H9 (cell line): Measurements from ENCODE around the gene SNAI3. TPM values are rescaled to one million over a fixed set of nuclear protein-coding genes. Genes with fewer than 3 reads are reported as not detected.

ENCODE experiments used
- DNase-seq: peaks from one replicate; pipeline ENCODE4 v3.0.0-alpha.2; 2017
- H2AFZ ChIP-seq: one replicate; pipeline ENCODE4 v1.6.1; 2013; ENCODE audit warnings: mild to moderate bottlenecking, low read length, control low read depth, moderate library complexity
- H2AK5ac ChIP-seq: 2 replicates; pipeline ENCODE4 v1.6.1; 2013; ENCODE audit warnings: low read length, control low read depth, mixed read lengths; ENCODE audit not compliant: insufficient read length
- H2BK120ac ChIP-seq: one replicate; pipeline ENCODE4 v1.6.1; 2013; ENCODE audit warnings: low read depth, mild to moderate bottlenecking, low read length, control low read depth, inconsistent platforms; ENCODE audit not compliant: poor library complexity, severe bottlenecking
- H2BK12ac ChIP-seq: 2 replicates; pipeline ENCODE4 v1.6.1; 2013; ENCODE audit warnings: low read length, control low read depth, mixed read lengths, low read depth; ENCODE audit not compliant: insufficient read length
- H2BK15ac ChIP-seq: 2 replicates; pipeline ENCODE4 v1.6.1; 2013; ENCODE audit warnings: low read depth, low read length, control low read depth
- H2BK20ac ChIP-seq: one replicate; pipeline ENCODE4 v1.6.1; 2013; ENCODE audit warnings: low read depth, mild to moderate bottlenecking, low read length, control low read depth, inconsistent platforms; ENCODE audit not compliant: poor library complexity, severe bottlenecking
- H2BK5ac ChIP-seq: 2 replicates; pipeline ENCODE4 v1.6.1; 2013; ENCODE audit warnings: low read length, control low read depth, mixed read lengths; ENCODE audit not compliant: insufficient read length
- H3K14ac ChIP-seq: 2 replicates; pipeline ENCODE4 v1.6.1; 2013; ENCODE audit warnings: low read length, control low read depth; ENCODE audit not compliant: insufficient read depth
- H3K18ac ChIP-seq: 2 replicates; pipeline ENCODE4 v1.6.1; 2013; ENCODE audit warnings: low read depth, mild to moderate bottlenecking, mixed read lengths, low read length, control low read depth; ENCODE audit not compliant: insufficient read length
- H3K23ac ChIP-seq: 2 replicates; pipeline ENCODE4 v1.6.1; 2013; ENCODE audit warnings: low read length, control low read depth, mixed read lengths, low read depth; ENCODE audit not compliant: insufficient read length
- H3K23me2 ChIP-seq: 2 replicates; pipeline ENCODE4 v1.6.1; 2013; ENCODE audit warnings: low read depth, mild to moderate bottlenecking, mixed read lengths, low read length, control low read depth; ENCODE audit not compliant: insufficient read length, poor library complexity, severe bottlenecking
- H3K27ac ChIP-seq: 2 replicates; pipeline ENCODE4 v1.5.1; 2013; ENCODE audit warnings: low read length, control low read depth, mixed read lengths, low read depth; ENCODE audit not compliant: insufficient read length
- H3K27me3 ChIP-seq: 2 replicates; pipeline ENCODE4 v1.6.1; 2013; ENCODE audit warnings: low read length, control low read depth, inconsistent platforms; ENCODE audit not compliant: insufficient read depth
- H3K4ac ChIP-seq: 2 replicates; pipeline ENCODE4 v1.6.1; 2013; ENCODE audit warnings: low read depth, mild to moderate bottlenecking, control low read depth, inconsistent platforms, low read length, moderate library complexity
- H3K4me1 ChIP-seq: 2 replicates; pipeline ENCODE4 v1.6.1; 2013; ENCODE audit warnings: low read length, control low read depth, inconsistent platforms; ENCODE audit not compliant: insufficient read depth
- H3K4me2 ChIP-seq: 2 replicates; pipeline ENCODE4 v1.6.1; 2013; ENCODE audit warnings: low read length, control low read depth, mixed read lengths; ENCODE audit not compliant: insufficient read length, insufficient read depth
- H3K56ac ChIP-seq: 2 replicates; pipeline ENCODE4 v1.6.1; 2013; ENCODE audit warnings: low read depth, mild to moderate bottlenecking, mixed read lengths, low read length, control low read depth; ENCODE audit not compliant: insufficient read length
- H3K79me1 ChIP-seq: 2 replicates; pipeline ENCODE4 v1.6.1; 2013; ENCODE audit warnings: low read depth, mild to moderate bottlenecking, moderate library complexity, low read length, control low read depth, inconsistent platforms; ENCODE audit not compliant: insufficient read depth, poor library complexity, severe bottlenecking
- H3K79me2 ChIP-seq: 2 replicates; pipeline ENCODE4 v1.6.1; 2013; ENCODE audit warnings: low read length, control low read depth, inconsistent platforms; ENCODE audit not compliant: insufficient read depth
- H3K9ac ChIP-seq: 2 replicates; pipeline ENCODE4 v1.6.1; 2013; ENCODE audit warnings: low read length, control low read depth, mixed read lengths; ENCODE audit not compliant: insufficient read length; ENCODE audit errors: extremely low read depth
- H3K9me3 ChIP-seq: one replicate; pipeline ENCODE4 v1.6.1; 2013; ENCODE audit warnings: low read depth, low read length, inconsistent platforms; ENCODE audit not compliant: control insufficient read depth
- H3T11ph ChIP-seq: one replicate; pipeline ENCODE4 v1.6.1; 2013; ENCODE audit warnings: mild to moderate bottlenecking, low read length, control low read depth, inconsistent platforms
- H4K20me1 ChIP-seq: one replicate; pipeline ENCODE4 v1.6.1; 2013; ENCODE audit not compliant: control insufficient read depth, insufficient read length, insufficient read depth
- H4K5ac ChIP-seq: 2 replicates; pipeline ENCODE4 v1.6.1; 2013; ENCODE audit warnings: low read depth, mild to moderate bottlenecking, mixed read lengths, low read length, control low read depth; ENCODE audit not compliant: insufficient read length
- H4K8ac ChIP-seq: replicated peaks from 2 replicates; pipeline ENCODE4 v1.6.1; 2013; ENCODE audit warnings: low read length, control low read depth, mixed read lengths, low read depth; ENCODE audit not compliant: insufficient read length
- H4K91ac ChIP-seq: 2 replicates; pipeline ENCODE4 v1.6.1; 2013; ENCODE audit warnings: low read depth, mild to moderate bottlenecking, moderate library complexity, mixed read lengths, low read length, control low read depth; ENCODE audit not compliant: insufficient read length
- H3K27ac Mint-ChIP-seq, 3 experiments: 2 replicates in 2 of 3; 3 replicates in 1 of 3; pipeline ENCODE4 v1.8.0; 2020 to 2021; ENCODE audit warnings: mixed read lengths in 3 of 3, mild to moderate bottlenecking in 1 of 3, moderate library complexity in 1 of 3
- H3K27me3 Mint-ChIP-seq: 2 replicates; pipeline ENCODE4 v1.8.0; 2021; ENCODE audit warnings: low read depth, mild to moderate bottlenecking, moderate library complexity, mixed read lengths
- H3K36me3 Mint-ChIP-seq, 3 experiments: 2 replicates in 2 of 3; 3 replicates in 1 of 3; pipeline ENCODE4 v1.8.0; 2020 to 2021; ENCODE audit warnings: low read depth in 3 of 3, mixed read lengths in 3 of 3; ENCODE audit not compliant: insufficient read depth in 1 of 3
- H3K4me1 Mint-ChIP-seq, 2 experiments: 2 replicates each; pipeline ENCODE4 v1.8.0; 2020; ENCODE audit warnings: mixed read lengths in 2 of 2
- H3K4me3 Mint-ChIP-seq, 2 experiments: 2 replicates in 1 of 2; 3 replicates in 1 of 2; pipeline ENCODE4 v1.8.0; 2020 to 2021; ENCODE audit warnings: mild to moderate bottlenecking in 2 of 2, mixed read lengths in 2 of 2, moderate library complexity in 1 of 2
- H3K9me3 Mint-ChIP-seq, 2 experiments: 2 replicates in 1 of 2; 3 replicates in 1 of 2; pipeline ENCODE4 v1.8.0; 2020; ENCODE audit warnings: mild to moderate bottlenecking in 2 of 2, mixed read lengths in 2 of 2, moderate library complexity in 1 of 2
- WGBS: extraction: QIAGEN DNeasy Blood & Tissue Kit; methylation state at CpG from one replicate; pipeline ENCODE4 v1.1.7; 2013; ENCODE audit warnings: missing lambda C conversion rate, low lambda C conversion rate, mixed read lengths; ENCODE audit not compliant: insufficient read length; ENCODE audit errors: extremely low coverage; 5-methylcytosine and 5-hydroxymethylcytosine counted together
- total RNA-seq: library from RNA; stranded (reverse); gene quantifications from 2 replicates; pipeline ENCODE4 v1.2.1, GENCODE V29; 2021
- TF ChIP-seq, protein P1 (sequence below): fragments of 200-600 bp; sonication (generic); conservative IDR thresholded peaks from 3 replicates; pipeline ENCODE4 v1.8.0; 2021; ENCODE audit warnings: antibody characterized with exemption, mild to moderate bottlenecking

The SNAI3 gene
- total RNA-seq, 1 experiment from 2014 or later: 3.2 TPM

DNA sequence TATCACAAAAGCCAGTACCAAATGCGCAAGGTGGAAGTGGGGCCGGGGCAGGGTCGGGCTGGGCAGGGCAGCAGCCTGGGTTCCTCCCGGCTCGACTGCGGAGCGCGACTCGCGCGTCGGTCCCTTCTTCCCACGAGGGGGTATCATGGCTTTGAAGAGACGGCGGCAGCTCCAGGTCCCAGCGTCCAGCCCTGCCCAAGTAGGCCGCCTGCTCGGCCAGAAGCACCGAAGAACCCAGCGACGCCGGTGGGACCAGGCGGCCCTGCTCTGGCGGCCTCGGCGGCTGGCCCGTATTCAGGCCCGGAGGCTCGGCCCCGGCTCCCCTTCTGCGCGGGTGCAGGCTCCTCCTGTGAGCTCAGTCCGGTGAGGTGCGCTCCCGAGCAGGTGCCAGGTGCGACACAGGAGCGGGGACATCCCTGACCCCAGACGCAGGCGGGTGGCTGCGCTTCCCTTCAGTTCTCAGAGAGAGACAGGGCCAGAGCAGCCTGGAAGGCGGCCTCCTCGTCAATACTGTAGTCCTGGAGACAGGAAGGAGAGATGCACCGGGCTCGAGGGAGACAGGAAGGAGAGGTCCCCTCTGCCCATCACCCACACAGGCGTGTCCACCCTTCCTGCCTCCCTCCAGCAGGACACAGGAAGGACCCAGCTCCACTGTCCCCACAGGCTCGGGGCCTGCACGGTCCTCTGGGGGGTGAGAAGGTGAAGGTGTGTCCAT, 11.0 kb upstream of the SNAI3 start:
- Mint-ChIP-seq H3K9me3 (no peaks in the 10 kb centered on the region), H3K27me3 (no peaks in the 10 kb centered on the region), H3K27ac (no peak overlapping the region), H3K36me3 (peaks cover 0 to 15% (median 14%) of the 10 kb centered on the region in 3 experiments; a peak in 4 of 7 replicates), H3K4me3 (no peak overlapping the region), H3K4me1 (no peaks in the 10 kb centered on the region)
- H2BK120ac ChIP-seq: no peak overlapping the region
- H3K4ac ChIP-seq: no peak overlapping the region
- no peak overlapping the region for H3T11ph ChIP-seq
- H3K9ac ChIP-seq: no peak overlapping the region
- H2BK5ac ChIP-seq: no peak overlapping the region
- H4K8ac ChIP-seq: no peak overlapping the region
- no peak overlapping the region for H3K56ac ChIP-seq
- H3K4me1 ChIP-seq: no peaks in the 10 kb centered on the region
- no peak overlapping the region for H3K4me2 ChIP-seq
- H3K23me2 ChIP-seq: peaks cover 3% of the 10 kb centered on the region
- no peak overlapping the region for H3K18ac ChIP-seq
- no peak overlapping the region for H3K14ac ChIP-seq
- H2AFZ ChIP-seq: no peak overlapping the region
- no peaks in the 10 kb centered on the region for H3K79me2 ChIP-seq
- no peak overlapping the region for H3K23ac ChIP-seq
- no peak overlapping the region for H4K91ac ChIP-seq
- no peak overlapping the region for H2BK20ac ChIP-seq
- TF ChIP-seq, protein P1, sequence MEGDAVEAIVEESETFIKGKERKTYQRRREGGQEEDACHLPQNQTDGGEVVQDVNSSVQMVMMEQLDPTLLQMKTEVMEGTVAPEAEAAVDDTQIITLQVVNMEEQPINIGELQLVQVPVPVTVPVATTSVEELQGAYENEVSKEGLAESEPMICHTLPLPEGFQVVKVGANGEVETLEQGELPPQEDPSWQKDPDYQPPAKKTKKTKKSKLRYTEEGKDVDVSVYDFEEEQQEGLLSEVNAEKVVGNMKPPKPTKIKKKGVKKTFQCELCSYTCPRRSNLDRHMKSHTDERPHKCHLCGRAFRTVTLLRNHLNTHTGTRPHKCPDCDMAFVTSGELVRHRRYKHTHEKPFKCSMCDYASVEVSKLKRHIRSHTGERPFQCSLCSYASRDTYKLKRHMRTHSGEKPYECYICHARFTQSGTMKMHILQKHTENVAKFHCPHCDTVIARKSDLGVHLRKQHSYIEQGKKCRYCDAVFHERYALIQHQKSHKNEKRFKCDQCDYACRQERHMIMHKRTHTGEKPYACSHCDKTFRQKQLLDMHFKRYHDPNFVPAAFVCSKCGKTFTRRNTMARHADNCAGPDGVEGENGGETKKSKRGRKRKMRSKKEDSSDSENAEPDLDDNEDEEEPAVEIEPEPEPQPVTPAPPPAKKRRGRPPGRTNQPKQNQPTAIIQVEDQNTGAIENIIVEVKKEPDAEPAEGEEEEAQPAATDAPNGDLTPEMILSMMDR: no peak
- H3K79me1 ChIP-seq: no peaks in the 10 kb centered on the region
- H2BK12ac ChIP-seq: no peak overlapping the region
- H4K20me1 ChIP-seq: no peaks in the 10 kb centered on the region
- WGBS: no CpG with 5 or more reads among the region's 47 CpGs
- H3K9me3 ChIP-seq: no peaks in the 10 kb centered on the region
- H4K5ac ChIP-seq: no peak overlapping the region
- no peak for DNase-seq
- H3K27me3 ChIP-seq: no peaks in the 10 kb centered on the region
- H3K27ac ChIP-seq: no peak overlapping the region
- H2BK15ac ChIP-seq: no peak overlapping the region
- no peak overlapping the region for H2AK5ac ChIP-seq
